Activated CD8-positive, alpha-beta T cell treated with anti-CD3 and anti-CD28 coated beads, Interleukin-2, amount 10 ng/mL, durations not matched to agents 7 days and 5 days (primary cell): ENCODE measurements around the gene EBF4. TPM values are rescaled to one million over a fixed set of nuclear protein-coding genes. Genes with fewer than 3 reads are reported as not detected.

ENCODE experiments used
- ATAC-seq: fragments of 150-1000 bp; cut with Tn5 transposase; one replicate; pipeline ENCODE4 v1.10.0; 2021; ENCODE audit warnings: moderate library complexity
- CTCF ChIA-PET: fragments of 350-600 bp; sonication (Branson Sonifier 250); formaldehyde crosslinking; loops from one replicate; lab custom pipeline; 2021; ENCODE audit warnings: antibody characterized with exemption; lab: Charles Lee
- POLR2A ChIA-PET: fragments of 350-600 bp; sonication (Branson Sonifier 250); formaldehyde crosslinking; loops from one replicate; lab custom pipeline; 2021; ENCODE audit warnings: antibody characterized with exemption; lab: Charles Lee
- DNase-seq: peaks from one replicate; pipeline ENCODE4 v3.0.0-alpha.2; 2020
- H3K27ac Mint-ChIP-seq: one replicate; pipeline ENCODE4 v1.8.0; 2021; ENCODE audit warnings: mild to moderate bottlenecking, mixed read lengths
- H3K27me3 Mint-ChIP-seq: one replicate; pipeline ENCODE4 v1.8.0; 2021; ENCODE audit warnings: low read depth, mixed read lengths
- H3K36me3 Mint-ChIP-seq: one replicate; pipeline ENCODE4 v1.8.0; 2021; ENCODE audit warnings: low read depth, mixed read lengths
- H3K4me1 Mint-ChIP-seq: one replicate; pipeline ENCODE4 v1.8.0; 2021; ENCODE audit warnings: low read depth, mixed read lengths
- H3K4me3 Mint-ChIP-seq: one replicate; pipeline ENCODE4 v1.8.0; 2021; ENCODE audit warnings: mild to moderate bottlenecking, mixed read lengths
- H3K9me3 Mint-ChIP-seq: one replicate; pipeline ENCODE4 v1.8.0; 2022; ENCODE audit warnings: mixed read lengths; ENCODE audit not compliant: insufficient read depth
- total RNA-seq, 2 experiments: library from RNA; stranded (reverse); gene quantifications; one replicate each; pipeline ENCODE4 v1.2.3, GENCODE V29; 2021

Gene EBF4
- total RNA-seq, 2 experiments from 2014 or later = not detected

GRCh38 chr20:2745936-2746635, 53.5 kb downstream of the EBF4 start:
- CTCF ChIA-PET = interaction anchor here (1.3 kb wide), 1 partner anchor 59 kb away, joined by 4 read pairs; no protein-coding TSS in a partner anchor
- peaks cover 34% of the 10 kb centered on the region for H3K4me1 Mint-ChIP-seq
- H3K9me3 Mint-ChIP-seq = no peaks in the 10 kb centered on the region
- no peaks in the 10 kb centered on the region for H3K36me3 Mint-ChIP-seq
- H3K4me3 Mint-ChIP-seq = no peak overlapping the region
- no peak overlapping the region for H3K27ac Mint-ChIP-seq
- peaks cover 35% of the 10 kb centered on the region for H3K27me3 Mint-ChIP-seq
- DNase-seq (peak; percentile 18), ATAC-seq (no peak)
- POLR2A ChIA-PET = no interaction called here

GRCh38 chr20:2746636-2747265, 54.2 kb downstream of the EBF4 start:
- peak; percentile 18 for DNase-seq
- CTCF ChIA-PET = no interaction called here
- H3K36me3 Mint-ChIP-seq = no peaks in the 10 kb centered on the region

GRCh38 chr20:2747676-2748235, 55.2 kb downstream of the EBF4 start:
- ChIA-PET POLR2A (no interaction called here), CTCF (no interaction called here)
- DNase-seq (peak; percentile 18), ATAC-seq (no peak)
- Mint-ChIP-seq H3K36me3 (no peaks in the 10 kb centered on the region), H3K9me3 (no peaks in the 10 kb centered on the region), H3K27me3 (peaks cover 37% of the 10 kb centered on the region), H3K27ac (no peak overlapping the region), H3K4me3 (no peak overlapping the region), H3K4me1 (peaks cover 20% of the 10 kb centered on the region)

More at GRCh38 chr20:2746636-2747265, 54.2 kb downstream of the EBF4 start:
- no peak for ATAC-seq
- POLR2A ChIA-PET = no interaction called here
- H3K4me1 Mint-ChIP-seq = peaks cover 28% of the 10 kb centered on the region
- H3K4me3 Mint-ChIP-seq = no peak overlapping the region
- peaks cover 35% of the 10 kb centered on the region for H3K27me3 Mint-ChIP-seq
- no peak overlapping the region for H3K27ac Mint-ChIP-seq
- no peaks in the 10 kb centered on the region for H3K9me3 Mint-ChIP-seq

- H3K4me3 Mint-ChIP-seq = no peak overlapping the region
- peak; percentile 20 for DNase-seq
These were observed 56.2 kb downstream of the EBF4 start for GRCh38 chr20:2748551-2749342.

DNA sequence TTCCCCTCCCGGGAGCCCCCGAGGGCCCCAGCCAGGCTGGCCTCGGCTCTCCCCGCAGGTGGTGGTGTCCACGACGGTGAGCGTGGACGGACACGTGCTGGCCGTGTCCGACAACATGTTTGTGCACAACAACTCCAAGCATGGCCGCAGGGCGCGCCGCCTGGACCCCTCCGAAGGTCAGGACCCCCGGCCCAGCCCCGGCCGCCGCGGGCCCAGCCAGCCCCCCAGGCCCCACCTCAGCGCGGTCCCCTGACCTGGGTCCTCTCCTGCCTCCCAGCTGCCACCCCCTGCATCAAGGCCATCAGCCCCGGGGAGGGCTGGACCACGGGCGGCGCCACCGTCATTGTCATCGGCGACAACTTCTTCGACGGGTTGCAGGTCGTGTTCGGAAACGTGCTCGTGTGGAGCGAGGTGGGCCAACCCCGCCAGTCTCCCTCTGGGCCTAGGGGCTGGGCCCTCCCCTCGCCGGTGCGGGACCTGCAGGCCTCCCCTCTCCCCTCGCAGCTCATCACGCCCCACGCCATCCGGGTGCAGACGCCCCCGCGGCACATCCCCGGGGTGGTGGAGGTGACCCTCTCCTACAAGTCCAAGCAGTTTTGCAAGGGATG, 56.9 kb downstream of the EBF4 start:
- DNase-seq = no peak

More at GRCh38 chr20:2748551-2749342, 56.2 kb downstream of the EBF4 start:
- Mint-ChIP-seq H3K9me3 (no peaks in the 10 kb centered on the region), H3K36me3 (no peaks in the 10 kb centered on the region), H3K4me1 (peaks cover 18% of the 10 kb centered on the region), H3K27me3 (peaks cover 40% of the 10 kb centered on the region), H3K27ac (no peak overlapping the region)
- ChIA-PET CTCF (interaction anchor here (1.7 kb wide), 2 partner anchors 19 to 61 kb away, joined by 3 to 4 read pairs; no protein-coding TSS in a partner anchor), POLR2A (no interaction called here)
- no peak for ATAC-seq

DNA sequence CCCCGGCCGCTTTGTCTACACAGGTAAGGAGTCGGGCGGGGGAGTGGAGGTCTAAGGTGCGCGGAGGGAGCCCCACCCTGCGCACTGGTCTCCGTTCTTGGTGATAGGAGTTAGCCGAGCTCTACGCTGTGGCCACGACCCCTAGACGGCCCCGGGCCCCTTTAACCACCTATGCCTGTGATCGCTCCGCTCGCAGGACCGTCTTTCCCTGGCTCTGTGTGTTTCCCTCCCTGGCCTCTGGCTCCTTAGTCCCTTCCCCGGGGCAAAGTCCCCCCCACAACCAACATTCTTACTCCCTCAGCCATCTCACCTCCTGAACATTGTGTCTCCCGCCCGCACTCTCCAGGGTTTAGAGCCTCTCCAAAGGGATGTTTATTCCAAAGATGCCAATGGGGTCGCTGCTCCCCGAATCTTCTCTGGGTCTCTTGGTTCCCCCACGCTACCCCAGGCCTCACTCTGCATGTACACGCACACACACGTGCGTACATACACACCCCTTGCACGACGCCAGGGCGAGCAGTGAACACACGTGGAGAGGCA, 57.4 kb downstream of the EBF4 start:
- Mint-ChIP-seq H3K9me3 (no peaks in the 10 kb centered on the region), H3K36me3 (no peaks in the 10 kb centered on the region), H3K27ac (no peak overlapping the region), H3K27me3 (peaks cover 52% of the 10 kb centered on the region), H3K4me3 (no peak overlapping the region), H3K4me1 (peaks cover 18% of the 10 kb centered on the region)
- ChIA-PET POLR2A (no interaction called here), CTCF (interaction anchor here (1.7 kb wide), 2 partner anchors 20 to 62 kb away, joined by 3 to 4 read pairs; no protein-coding TSS in a partner anchor)
- no peak for ATAC-seq
- no peak for DNase-seq

More for the DNA sequence above, 56.9 kb downstream of the EBF4 start:
- ChIA-PET POLR2A (no interaction called here), CTCF (interaction anchor here (1.7 kb wide), 2 partner anchors 20 to 62 kb away, joined by 3 to 4 read pairs; no protein-coding TSS in a partner anchor)
- Mint-ChIP-seq H3K4me1 (peaks cover 18% of the 10 kb centered on the region), H3K27me3 (peaks cover 46% of the 10 kb centered on the region), H3K9me3 (no peaks in the 10 kb centered on the region), H3K4me3 (no peak overlapping the region), H3K27ac (no peak overlapping the region), H3K36me3 (no peaks in the 10 kb centered on the region)
- no peak for ATAC-seq

GRCh38 chr20:2750491-2751251, 58.1 kb downstream of the EBF4 start:
- peaks cover 18% of the 10 kb centered on the region for H3K4me1 Mint-ChIP-seq
- peaks cover 55% of the 10 kb centered on the region for H3K27me3 Mint-ChIP-seq
- H3K36me3 Mint-ChIP-seq = no peaks in the 10 kb centered on the region
- peak overlapping the region; percentile 51 for H3K4me3 Mint-ChIP-seq
- no peak overlapping the region for H3K27ac Mint-ChIP-seq
- no peaks in the 10 kb centered on the region for H3K9me3 Mint-ChIP-seq
- no peak for DNase-seq
- ChIA-PET CTCF (interaction anchor here (2.4 to 4.5 kb wide), 4 partner anchors 9 to 62 kb away, joined by 12 to 37 read pairs (median 25); no protein-coding TSS in a partner anchor), POLR2A (no interaction called here)
- peak; percentile 20 for ATAC-seq

DNA sequence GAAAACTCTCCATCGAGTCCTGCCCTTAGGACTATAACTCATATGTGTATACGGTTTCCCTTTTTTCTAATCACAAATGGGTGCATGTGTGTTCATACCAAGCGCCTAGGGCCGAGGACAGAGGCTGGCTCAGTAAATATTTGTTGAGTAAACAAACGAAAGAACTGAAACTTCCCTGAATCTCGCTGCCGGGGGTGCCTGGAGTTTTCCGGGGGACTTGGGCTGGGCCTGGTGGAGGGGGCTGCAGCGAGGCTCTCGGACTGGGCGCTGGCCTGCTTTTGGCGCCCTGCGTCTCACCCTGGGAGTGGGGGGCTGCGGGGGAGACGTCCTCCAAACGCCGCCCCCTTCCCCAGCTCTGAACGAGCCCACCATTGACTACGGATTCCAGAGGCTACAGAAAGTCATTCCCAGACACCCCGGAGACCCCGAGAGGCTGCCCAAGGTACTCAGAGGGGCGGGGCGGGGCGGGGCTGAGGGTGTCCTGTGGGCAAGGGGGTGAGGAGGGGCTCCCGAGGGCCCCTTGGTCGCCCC, 58.8 kb downstream of the EBF4 start:
- POLR2A ChIA-PET = no interaction called here
- no peaks in the 10 kb centered on the region for H3K36me3 Mint-ChIP-seq
- peak overlapping the region; percentile 48 for H3K4me3 Mint-ChIP-seq
- no peak overlapping the region for H3K27ac Mint-ChIP-seq
- H3K27me3 Mint-ChIP-seq = peaks cover 54% of the 10 kb centered on the region
- ATAC-seq (no peak), DNase-seq (no peak)
- no peaks in the 10 kb centered on the region for H3K9me3 Mint-ChIP-seq
- peaks cover 21% of the 10 kb centered on the region for H3K4me1 Mint-ChIP-seq
- CTCF ChIA-PET = interaction anchor here (1.3 to 4.5 kb wide), 7 partner anchors 8 to 101 kb away, joined by 3 to 37 read pairs (median 13); no protein-coding TSS in a partner anchor

GRCh38 chr20:2751878-2752566, 59.4 kb downstream of the EBF4 start:
- no peaks in the 10 kb centered on the region for H3K9me3 Mint-ChIP-seq
- peak; percentile 52 for DNase-seq
- no peaks in the 10 kb centered on the region for H3K36me3 Mint-ChIP-seq
- POLR2A ChIA-PET = no interaction called here
- no peak overlapping the region for H3K27ac Mint-ChIP-seq
- ATAC-seq = peak; percentile 66
- no peak overlapping the region for H3K4me3 Mint-ChIP-seq
- H3K4me1 Mint-ChIP-seq = peaks cover 21% of the 10 kb centered on the region
- CTCF ChIA-PET = interaction anchor here (1.2 to 4.5 kb wide), 13 partner anchors 8 to 149 kb away, joined by 3 to 37 read pairs (median 5); partner anchors contain the start of gene NOP56
- peaks cover 59% of the 10 kb centered on the region for H3K27me3 Mint-ChIP-seq
